ENCODE data around the gene RDM1.

RDM1 gene

DNA sequence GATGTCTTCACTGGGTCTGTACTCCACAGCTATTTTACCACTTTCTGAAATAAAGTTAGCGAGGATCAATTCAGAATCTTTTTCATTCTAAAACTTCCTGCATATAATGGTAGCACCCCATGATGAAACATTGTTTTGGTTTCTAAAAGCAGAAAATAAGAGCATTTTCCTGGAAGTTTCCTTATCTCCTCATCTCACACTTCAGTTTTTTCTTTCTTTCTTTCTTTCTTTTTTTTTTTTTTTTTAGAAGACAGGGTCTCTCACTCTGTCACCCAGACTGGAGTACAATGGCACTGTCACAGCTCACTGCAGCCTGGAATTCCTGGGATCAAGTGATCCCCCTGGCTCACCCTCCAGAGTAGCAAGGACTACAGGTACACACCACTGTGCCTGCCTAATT, 10.3 kb downstream of the RDM1 start:
- Histone ChIP-seq H3K9ac (ENCODE audit: low read length) (no peak overlapping the region), H3K9me3 (ENCODE audit: insufficient read depth, low read length) (no peaks in the 10 kb centered on the region), H3K36me3 (ENCODE audit: low read length) (peaks cover 5% of the 10 kb centered on the region; the same call in 1 of the 2 replicates), H3K4me3 (ENCODE audit: insufficient read depth, low read length, poor library complexity, severe bottlenecking) (no peak overlapping the region), H4K20me1 (ENCODE audit: low read depth, low read length) (no peaks in the 10 kb centered on the region), H3K27ac (ENCODE audit: low read depth, low read length) (no peak overlapping the region), H3K27me3 (ENCODE audit: low read length) (no peaks in the 10 kb centered on the region), H3K79me2 (ENCODE audit: insufficient read depth, low read length) (no peaks in the 10 kb centered on the region), H3K9me2 (replicated peaks; ENCODE audit: insufficient read depth, low read length) (no peaks in the 10 kb centered on the region), H2AFZ (ENCODE audit: low read depth, low read length, severe bottlenecking) (no peak overlapping the region), H3F3A (ENCODE audit: insufficient read depth) (no peaks in the 10 kb centered on the region), H3K4me2 (ENCODE audit: low read depth, low read length, poor library complexity, severe bottlenecking) (no peak overlapping the region)
- TF ChIP-seq EZH2phosphoT487 (conservative IDR thresholded peaks at IDR 0.05; ENCODE audit: low read length) = no peak
- TF ChIP-seq, protein P1, sequence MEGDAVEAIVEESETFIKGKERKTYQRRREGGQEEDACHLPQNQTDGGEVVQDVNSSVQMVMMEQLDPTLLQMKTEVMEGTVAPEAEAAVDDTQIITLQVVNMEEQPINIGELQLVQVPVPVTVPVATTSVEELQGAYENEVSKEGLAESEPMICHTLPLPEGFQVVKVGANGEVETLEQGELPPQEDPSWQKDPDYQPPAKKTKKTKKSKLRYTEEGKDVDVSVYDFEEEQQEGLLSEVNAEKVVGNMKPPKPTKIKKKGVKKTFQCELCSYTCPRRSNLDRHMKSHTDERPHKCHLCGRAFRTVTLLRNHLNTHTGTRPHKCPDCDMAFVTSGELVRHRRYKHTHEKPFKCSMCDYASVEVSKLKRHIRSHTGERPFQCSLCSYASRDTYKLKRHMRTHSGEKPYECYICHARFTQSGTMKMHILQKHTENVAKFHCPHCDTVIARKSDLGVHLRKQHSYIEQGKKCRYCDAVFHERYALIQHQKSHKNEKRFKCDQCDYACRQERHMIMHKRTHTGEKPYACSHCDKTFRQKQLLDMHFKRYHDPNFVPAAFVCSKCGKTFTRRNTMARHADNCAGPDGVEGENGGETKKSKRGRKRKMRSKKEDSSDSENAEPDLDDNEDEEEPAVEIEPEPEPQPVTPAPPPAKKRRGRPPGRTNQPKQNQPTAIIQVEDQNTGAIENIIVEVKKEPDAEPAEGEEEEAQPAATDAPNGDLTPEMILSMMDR (IDR thresholded peaks at IDR 0.05; ENCODE audit: insufficient read depth, low read length, poor library complexity, severe bottlenecking) = no peak

DNA sequence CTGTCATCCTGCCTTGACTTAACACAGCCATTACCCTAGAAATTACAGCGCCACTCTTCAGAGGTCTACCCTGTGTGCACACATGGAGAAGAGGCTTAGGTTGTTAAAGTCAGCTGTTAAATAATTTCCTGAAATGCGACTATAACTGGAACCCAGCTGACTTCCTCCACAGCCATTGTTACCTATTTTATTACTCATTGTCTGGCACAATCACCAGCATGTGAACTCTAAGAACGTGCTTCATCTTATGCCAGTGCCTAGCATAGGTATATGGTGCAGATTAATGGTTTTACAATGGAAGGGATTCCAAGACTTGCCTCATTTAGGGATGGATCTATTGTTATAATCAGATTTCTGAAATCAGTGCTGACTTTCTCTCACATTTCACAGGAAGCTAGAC, 11.9 kb downstream of the RDM1 start:
- Histone ChIP-seq H2AFZ (ENCODE audit: low read depth, low read length, severe bottlenecking) (no peak overlapping the region), H3K9ac (ENCODE audit: low read length) (no peak overlapping the region), H3K27me3 (ENCODE audit: low read length) (no peaks in the 10 kb centered on the region), H3K27ac (ENCODE audit: low read depth, low read length) (no peak overlapping the region), H3K4me2 (ENCODE audit: low read depth, low read length, poor library complexity, severe bottlenecking) (no peak overlapping the region), H3K9me3 (ENCODE audit: insufficient read depth, low read length) (no peaks in the 10 kb centered on the region), H3F3A (ENCODE audit: insufficient read depth) (no peaks in the 10 kb centered on the region), H3K36me3 (ENCODE audit: low read length) (peaks cover 5% of the 10 kb centered on the region; the same call in 1 of the 2 replicates), H3K4me3 (ENCODE audit: insufficient read depth, low read length, poor library complexity, severe bottlenecking) (no peak overlapping the region), H4K20me1 (ENCODE audit: low read depth, low read length) (no peaks in the 10 kb centered on the region), H3K9me2 (replicated peaks; ENCODE audit: insufficient read depth, low read length) (no peaks in the 10 kb centered on the region), H3K79me2 (ENCODE audit: insufficient read depth, low read length) (no peaks in the 10 kb centered on the region)
- no peak for TF ChIP-seq EZH2phosphoT487 (conservative IDR thresholded peaks at IDR 0.05; ENCODE audit: low read length)
- TF ChIP-seq, protein P1 (IDR thresholded peaks at IDR 0.05; ENCODE audit: insufficient read depth, low read length, poor library complexity, severe bottlenecking) = no peak

DNA sequence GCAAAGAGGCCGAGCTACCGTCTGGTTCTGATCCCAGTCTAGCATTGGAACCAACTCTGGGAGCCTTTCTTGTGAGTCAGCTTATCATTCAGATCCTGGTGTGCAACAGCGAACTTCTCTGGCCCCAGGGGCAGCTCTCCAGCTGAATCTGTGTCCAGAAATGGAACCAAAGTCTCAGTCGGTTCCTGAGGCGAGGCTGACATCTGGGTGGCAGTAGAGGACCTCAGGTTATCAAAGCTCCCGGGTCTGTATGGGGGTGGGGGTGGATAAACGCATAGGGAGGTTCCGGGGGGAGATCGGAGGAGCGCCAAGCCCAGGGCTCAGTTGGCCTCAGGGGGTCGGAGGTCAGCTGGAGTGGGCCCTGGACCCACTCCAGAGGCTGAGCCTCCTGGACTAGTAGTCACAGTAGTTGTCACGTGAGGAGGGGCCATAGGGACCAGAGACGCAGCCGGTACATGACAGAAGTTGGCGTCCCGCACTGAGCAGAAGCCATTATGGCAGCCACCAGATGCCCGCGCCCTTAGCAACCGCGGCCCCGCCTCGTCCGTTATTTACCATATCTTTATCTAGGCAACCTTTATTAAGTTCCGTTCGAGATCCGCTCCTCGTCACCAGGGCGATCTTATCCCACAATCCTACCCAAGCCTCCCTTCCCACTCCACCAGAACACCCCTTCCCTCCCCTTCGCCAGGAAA, 12.9 kb downstream of the RDM1 start:
- no peaks in the 10 kb centered on the region for H3K9me3 ChIP-seq (ENCODE audit: insufficient read depth, low read length)
- H3K27ac ChIP-seq (ENCODE audit: low read depth, low read length) = no peak overlapping the region
- no peak overlapping the region for H3K4me3 ChIP-seq (ENCODE audit: insufficient read depth, low read length, poor library complexity, severe bottlenecking)
- peaks cover 5% of the 10 kb centered on the region; the same call in 1 of the 2 replicates for H3K36me3 ChIP-seq (ENCODE audit: low read length)
- no peaks in the 10 kb centered on the region for H4K20me1 ChIP-seq (ENCODE audit: low read depth, low read length)
- no peak for TF ChIP-seq EZH2phosphoT487 (conservative IDR thresholded peaks at IDR 0.05; ENCODE audit: low read length)
- TF ChIP-seq, protein P1 (IDR thresholded peaks at IDR 0.05; ENCODE audit: insufficient read depth, low read length, poor library complexity, severe bottlenecking) = no peak
- no peaks in the 10 kb centered on the region for H3K27me3 ChIP-seq (ENCODE audit: low read length)
- no peaks in the 10 kb centered on the region for H3K9me2 ChIP-seq (replicated peaks; ENCODE audit: insufficient read depth, low read length)
- H3K79me2 ChIP-seq (ENCODE audit: insufficient read depth, low read length) = no peaks in the 10 kb centered on the region
- no peak overlapping the region for H3K9ac ChIP-seq (ENCODE audit: low read length)
- no peak overlapping the region for H2AFZ ChIP-seq (ENCODE audit: low read depth, low read length, severe bottlenecking)
- no peak overlapping the region for H3K4me2 ChIP-seq (ENCODE audit: low read depth, low read length, poor library complexity, severe bottlenecking)
- no peaks in the 10 kb centered on the region for H3F3A ChIP-seq (ENCODE audit: insufficient read depth)

Measured in SU-DHL-6 (cell line).